T-helper 2 cell (primary cell): ENCODE data around the gene BTBD16.

Source experiments
- DNase-seq, 5 experiments: peaks; one replicate each; pipeline versions ENCODE4 v3.0.0 to v3.0.0-alpha.2; 2012 to 2022

BTBD16 gene

DNA sequence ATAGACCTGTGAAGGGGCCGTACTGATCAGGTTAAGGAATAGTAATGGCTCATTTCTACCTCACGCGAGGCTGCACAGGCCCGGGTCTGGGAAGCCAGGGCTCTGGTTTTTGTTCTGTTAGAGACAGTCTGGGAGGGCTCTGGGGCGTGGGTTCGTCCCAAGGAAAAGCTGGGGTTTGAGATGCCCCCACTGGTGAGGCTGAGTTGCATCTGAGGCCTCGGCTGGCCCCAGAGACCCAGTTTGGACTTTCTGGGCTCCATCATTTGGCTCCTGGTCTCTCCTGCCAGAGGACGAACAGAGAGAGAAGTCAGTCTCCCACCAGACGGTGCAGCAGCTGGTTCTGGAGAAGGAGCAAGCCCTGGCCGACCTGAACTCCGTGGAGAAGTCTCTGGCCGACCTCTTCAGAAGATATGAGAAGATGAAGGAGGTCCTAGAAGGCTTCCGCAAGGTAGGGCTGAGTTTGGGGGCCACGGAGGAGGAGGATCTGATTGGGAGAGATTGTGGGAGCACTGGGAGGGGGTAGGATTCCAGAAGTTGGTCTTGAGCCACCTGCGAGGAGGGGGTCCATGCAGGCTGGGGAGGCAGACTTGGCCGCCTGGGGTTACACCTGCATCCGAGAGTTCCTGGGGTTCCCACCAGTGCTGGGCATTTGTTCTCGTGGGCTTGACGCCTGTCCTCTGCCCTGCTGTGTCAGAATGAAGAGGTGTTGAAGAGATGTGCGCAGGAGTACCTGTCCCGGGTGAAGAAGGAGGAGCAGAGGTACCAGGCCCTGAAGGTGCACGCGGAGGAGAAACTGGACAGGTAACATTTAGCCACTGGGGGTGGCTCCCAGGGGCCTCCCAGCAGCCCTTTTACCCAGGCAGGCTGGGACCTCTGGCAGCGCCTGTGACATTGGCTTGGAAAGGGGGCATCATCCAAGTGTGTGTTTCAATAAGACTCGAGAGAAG lies 22.5 kb upstream of the BTBD16 start:
- no peak for DNase-seq

- DNase-seq, result no peak
Observed at GRCh38 chr10:122249303-122249850, 21.7 kb upstream of the BTBD16 start.

- DNase-seq, result no peak
Observed at GRCh38 chr10:122249991-122250750, 20.9 kb upstream of the BTBD16 start.

DNA sequence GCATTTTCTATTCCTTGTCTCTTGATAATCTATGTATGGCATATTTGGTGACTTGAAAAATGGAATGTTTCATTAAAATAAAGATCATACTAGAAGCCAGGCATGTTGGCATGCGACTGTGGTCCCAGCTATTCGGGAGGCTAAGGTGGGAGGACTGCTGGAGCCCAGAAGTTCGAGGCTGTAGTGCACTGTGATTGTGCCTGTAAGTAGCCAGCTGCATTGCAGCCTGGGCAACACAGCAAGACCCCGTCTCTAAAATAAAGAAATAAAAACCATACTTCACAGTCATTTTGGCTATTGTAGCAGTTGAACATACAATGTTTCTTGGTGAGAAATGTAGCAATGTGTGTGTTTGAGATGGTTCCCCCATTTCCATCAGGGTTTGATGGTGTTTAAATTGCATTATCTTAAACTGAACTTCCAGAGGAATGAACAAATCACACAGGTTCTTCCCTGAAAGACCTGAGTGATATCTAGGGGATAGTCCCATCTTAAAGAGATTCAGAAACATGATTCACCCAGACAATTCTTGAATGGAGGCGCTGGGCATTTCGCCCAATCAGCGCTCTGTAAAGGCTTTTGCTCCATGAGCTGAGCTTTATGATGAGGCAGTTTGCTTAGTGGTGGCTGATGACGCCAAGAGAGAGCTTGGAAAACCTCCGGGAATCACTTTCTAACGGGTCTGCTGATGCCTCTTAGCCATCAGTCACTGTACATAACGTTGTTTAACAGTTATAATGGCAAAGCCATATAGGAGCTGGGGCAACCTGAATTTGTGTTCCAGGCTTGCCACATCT lies 19.4 kb upstream of the BTBD16 start:
- no peak for DNase-seq

GRCh38 chr10:122252805-122253204 lies 18.3 kb upstream of the BTBD16 start:
- no peak for DNase-seq

DNA sequence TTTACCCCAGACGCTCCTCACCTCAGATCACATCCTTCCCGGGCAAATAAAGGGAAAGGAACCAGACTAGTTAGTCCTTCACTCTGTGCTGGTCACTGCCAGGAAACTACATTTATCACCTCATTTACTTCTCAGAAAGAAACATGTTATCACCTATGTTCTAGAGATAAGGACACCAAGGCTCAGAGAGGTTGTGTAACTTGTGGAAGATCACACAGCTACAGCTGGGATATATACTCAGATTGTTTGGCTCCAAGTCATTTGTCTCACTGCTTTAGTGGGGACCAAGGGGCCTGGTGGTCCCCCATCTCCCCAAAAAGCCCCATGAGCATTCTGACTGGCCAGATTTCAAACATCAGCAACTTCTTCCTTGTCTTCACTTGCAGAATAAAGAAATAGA lies 17.5 kb upstream of the BTBD16 start:
- no peak for DNase-seq

GRCh38 chr10:122254831-122255230 lies 16.3 kb upstream of the BTBD16 start:
- no peak for DNase-seq

DNA sequence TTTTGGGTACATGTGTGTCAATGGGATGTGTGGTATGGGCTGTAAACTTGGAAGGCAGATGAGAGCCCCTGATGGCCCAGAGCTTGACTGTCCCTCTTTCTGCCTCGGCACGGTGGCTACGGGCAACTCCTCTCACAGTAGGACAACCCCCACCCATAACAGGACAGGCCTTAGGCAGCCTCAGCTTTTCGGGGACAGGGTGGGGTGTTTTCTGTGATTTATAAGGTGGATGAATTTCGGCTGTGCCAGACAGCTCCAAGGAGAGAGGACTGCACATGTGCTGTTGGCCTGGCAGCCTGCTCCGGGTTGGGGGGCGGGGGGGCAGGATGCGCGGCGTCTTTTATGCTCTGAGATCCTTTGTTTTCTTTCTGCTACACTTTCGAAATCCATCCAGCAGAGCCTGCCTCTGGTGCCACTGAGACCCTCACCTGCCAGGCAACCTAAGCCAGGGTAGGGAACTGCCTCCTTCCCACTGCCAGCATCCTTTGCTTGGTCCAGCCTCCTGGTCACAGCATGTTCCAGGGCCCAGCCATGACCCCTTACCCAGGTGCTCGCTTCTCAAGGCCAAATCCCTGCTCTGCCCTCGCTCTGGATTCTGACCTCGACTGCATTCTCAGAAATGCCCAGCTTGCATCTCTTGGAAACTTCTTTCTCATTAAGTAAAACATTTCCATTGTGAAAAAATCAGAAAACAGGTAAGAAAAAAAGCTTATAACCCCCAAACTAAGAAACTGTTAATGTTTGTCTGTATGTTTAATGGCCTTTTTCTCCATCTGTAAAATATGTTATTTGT lies 15.4 kb upstream of the BTBD16 start:
- no peak for DNase-seq

DNA sequence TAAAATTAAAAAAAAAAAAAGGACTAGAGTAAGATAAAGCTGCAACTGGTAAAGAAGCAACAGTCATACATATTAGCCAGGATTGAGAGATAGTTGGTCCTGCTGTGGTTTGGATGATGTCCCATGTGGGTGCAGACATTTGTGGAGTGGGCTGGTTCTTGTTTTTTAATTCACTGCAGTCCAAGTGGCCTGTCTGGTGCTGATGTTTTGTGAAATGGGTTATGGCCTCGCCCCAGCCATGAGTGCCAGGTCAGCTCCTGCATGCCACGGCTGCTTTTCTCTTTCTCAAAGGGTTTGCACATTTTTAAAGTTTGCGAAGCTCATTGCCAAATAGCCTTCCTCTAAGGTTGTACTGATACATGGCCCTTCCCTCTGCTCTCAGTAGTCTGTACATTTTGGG lies 14.1 kb upstream of the BTBD16 start:
- no peak for DNase-seq

DNA sequence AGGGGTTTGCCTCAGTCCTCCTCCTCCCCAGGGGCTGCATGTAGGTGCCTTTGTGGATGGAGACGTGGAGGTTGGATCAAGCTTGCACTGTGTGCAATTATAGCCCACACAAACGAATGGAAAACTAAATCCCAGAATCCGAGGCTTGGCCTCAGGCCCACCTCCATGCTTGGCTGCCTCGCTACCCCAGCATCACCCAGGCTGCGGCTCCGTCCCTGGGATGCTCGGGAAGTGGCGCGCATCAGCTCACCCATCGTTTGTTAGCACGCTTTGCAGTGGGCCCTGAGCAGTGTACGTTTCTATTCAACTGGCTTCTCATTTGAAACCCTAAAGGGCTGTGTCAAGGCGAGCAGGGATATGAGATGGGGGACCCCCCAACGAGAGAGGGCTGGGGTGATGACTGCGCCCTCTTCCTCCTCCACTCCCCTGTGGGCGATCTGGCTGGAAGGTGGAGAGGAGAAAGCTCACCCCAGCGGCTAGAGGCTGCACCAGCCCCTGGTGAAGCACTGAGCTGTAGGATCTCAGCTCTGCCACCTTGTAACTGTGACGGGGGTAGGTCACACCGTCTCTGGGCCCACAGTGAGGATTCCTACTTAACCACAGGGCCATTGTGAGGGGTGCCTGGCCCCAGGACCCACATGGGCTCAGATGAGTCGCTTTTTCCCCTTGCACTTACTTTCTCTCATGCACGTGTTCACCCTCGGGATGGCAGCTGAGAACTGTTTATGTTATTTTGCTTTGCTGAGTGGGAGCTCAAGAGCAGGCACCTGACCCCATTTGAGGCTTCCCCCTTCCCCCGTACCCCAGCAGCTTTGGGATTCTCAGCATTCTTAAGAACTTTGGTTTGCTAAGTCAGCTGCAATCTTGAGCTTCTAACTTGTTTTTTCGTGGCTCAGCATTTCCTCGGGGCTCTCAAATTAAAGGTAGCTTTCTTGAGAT lies 12.7 kb upstream of the BTBD16 start:
- DNase-seq, result no peak

- DNase-seq, result no peak
Observed at GRCh38 chr10:122259075-122259466, 12.0 kb upstream of the BTBD16 start.

DNA sequence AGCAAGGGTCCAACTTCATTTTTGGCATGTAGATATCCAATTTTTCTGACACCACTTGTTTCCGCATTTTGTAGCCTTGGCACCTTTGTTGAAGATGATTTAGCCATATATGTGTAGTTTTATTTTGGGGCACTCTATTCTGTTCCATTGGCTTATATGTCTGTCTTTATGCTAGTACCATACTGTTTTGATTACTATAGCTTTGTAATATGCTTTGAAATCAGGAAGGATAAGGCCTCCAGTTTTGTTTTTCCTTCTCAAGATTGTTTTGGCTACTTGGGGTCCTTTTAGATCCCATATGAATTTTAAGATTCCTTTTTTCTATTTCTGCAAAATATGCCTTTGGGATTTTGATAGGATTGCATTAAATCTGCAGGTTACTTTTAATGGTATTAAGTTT lies 9.5 kb upstream of the BTBD16 start:
- no peak for DNase-seq

DNA sequence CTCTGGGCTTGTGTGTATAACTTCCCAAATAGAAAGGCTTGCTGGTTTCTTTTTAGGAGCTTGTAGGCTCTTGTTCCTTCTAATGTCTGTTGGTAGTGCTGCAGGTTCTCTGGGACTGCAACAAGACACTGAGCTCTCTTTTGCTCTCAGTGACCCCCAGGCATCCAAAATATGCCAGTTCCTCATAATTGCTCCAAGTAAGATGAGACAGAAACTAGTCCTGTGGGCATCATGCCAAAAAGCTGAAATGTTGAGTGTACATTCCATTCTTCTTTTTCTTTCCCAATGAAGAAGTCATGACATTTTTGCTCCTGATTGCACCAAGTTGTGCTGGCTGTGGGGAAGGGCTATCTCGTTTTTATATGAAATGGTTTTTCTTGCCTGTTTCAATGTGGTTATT lies 7.1 kb upstream of the BTBD16 start:
- no peak for DNase-seq

DNA sequence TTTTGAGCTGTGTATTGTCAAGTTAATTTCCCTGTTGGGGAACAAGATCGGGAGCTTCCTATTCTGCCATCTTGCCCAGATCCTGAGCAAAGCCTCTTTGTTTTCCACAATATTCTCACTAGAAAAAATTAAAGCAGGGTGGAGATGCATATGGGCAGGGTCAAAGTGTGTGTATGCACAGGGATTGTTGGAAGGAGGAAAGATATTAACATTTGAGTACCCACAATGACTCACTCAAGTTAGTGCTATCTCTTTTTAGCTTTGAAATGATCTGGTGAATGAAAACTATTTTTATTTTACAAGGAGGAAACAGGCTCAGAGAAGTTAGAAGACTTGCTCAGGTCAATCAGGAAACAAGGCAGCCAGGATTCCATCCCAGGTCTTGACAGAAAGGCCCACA lies 6.7 kb upstream of the BTBD16 start:
- no peak for DNase-seq

DNA sequence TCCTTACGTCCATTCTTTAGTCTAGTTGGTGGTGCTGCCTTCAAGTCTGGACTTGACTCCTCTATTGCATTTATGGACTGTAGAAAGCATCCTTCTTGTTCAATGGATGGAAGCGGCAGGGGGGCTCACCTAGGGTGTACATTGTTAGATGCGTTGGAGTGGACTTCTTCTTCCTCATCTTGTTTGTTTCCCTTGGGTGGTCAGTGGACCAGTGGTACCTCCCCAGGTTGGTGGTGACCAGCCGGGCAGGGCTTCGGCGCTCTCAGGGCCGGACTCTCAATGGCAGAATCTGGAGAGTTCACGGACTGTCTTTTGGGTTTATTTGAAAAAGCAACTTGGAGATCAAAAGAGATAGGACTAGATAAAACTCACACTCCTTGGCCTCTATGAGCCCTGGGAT lies 6.2 kb upstream of the BTBD16 start:
- no peak for DNase-seq

GRCh38 chr10:122265896-122266295 lies 5.2 kb upstream of the BTBD16 start:
- no peak for DNase-seq

- peak in 3 of 5 experiments; percentile 34 to 39 (median 37) for DNase-seq
Observed at GRCh38 chr10:122267849-122268737, 3.0 kb upstream of the BTBD16 start.

DNA sequence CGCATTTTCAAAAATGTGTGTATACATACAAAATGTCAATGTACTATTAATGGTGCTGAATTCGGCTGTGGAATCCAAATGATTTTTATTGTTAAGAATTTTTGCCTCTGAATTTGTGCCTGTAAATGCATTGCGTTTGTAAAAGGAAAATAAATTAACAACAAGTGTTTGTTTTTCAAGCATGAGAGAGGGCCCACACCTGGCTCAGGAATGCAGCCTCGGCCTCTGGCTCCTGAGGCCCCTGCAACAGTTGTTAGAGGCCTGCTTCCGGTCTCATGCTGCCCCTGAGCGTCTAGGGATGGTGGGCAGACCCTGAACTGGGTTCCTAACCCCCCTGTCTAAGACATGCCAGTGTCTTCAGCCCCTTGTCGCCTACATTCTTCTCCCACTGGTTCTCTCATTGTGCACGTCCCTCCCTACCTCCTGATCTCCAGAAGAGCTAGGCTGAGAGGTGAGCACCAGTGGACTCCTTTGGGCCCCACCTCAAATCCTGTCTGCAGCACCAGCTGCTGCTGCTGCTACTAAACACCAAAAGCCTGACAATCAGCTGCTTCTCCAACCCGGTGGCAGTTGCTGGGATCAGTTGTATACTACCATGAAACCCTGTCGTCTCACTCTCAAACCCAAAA lies 1.9 kb upstream of the BTBD16 start:
- DNase-seq, result no peak

- no peak for DNase-seq
Observed at GRCh38 chr10:122273966-122274545, 3.0 kb downstream of the BTBD16 start.
